Measurements from ENCODE around the gene TMEM131L.
"Not testable (repeated sequence)": the region's sequence is repeated elsewhere in the genome, so short reads cannot be mapped to it uniquely, and the experiment has no call there.

Gene TMEM131L

GRCh38 chr4:153548907-153549306 is 82.7 kb downstream of the TMEM131L start:
- not testable (repeated sequence) for H2AK5ac ChIP-seq (ENCODE audit: low read length); H2BK12ac ChIP-seq (ENCODE audit: low read length); H3K4ac ChIP-seq (ENCODE audit: low read depth, low read length); H3K18ac ChIP-seq (ENCODE audit: low read length); H3K79me1 ChIP-seq (ENCODE audit: low read length); H3K4me1 ChIP-seq (ENCODE audit: control insufficient read depth in 1 of 2, insufficient read depth in 2 of 2, low read length in 2 of 2); H2AFZ ChIP-seq (ENCODE audit: insufficient read depth, low read length, poor library complexity); H4K8ac ChIP-seq (ENCODE audit: low read depth, low read length); H2BK120ac ChIP-seq (ENCODE audit: insufficient read depth, low read length, poor library complexity); H3K27me3 ChIP-seq (ENCODE audit: insufficient read depth, low read length); H3K79me2 ChIP-seq (ENCODE audit: control insufficient read depth, insufficient read depth, low read length, poor library complexity); H4K91ac ChIP-seq (ENCODE audit: low read depth, low read length); H3K4me2 ChIP-seq (ENCODE audit: low read length); H2BK5ac ChIP-seq (ENCODE audit: low read depth, low read length, poor library complexity); H3K9ac ChIP-seq (ENCODE audit: low read length); H3K23ac ChIP-seq (ENCODE audit: low read length); H3K9me3 ChIP-seq (ENCODE audit: insufficient read depth, low read depth, low read length); H3K4me3 ChIP-seq (ENCODE audit: low read depth, low read length); H3K14ac ChIP-seq (ENCODE audit: low read length); H4K12ac ChIP-seq (ENCODE audit: low read depth, low read length); H3K27ac ChIP-seq (ENCODE audit: low read depth, low read length); H3K36me3 ChIP-seq (ENCODE audit: control insufficient read depth in 1 of 2, insufficient read depth in 2 of 2, low read length in 2 of 2)
- no CpG with 5 or more reads among the region's 3 CpGs for WGBS (ENCODE audit: extremely low coverage, insufficient coverage, insufficient read length)
- DNase-seq: peak; percentile 51 to 70

GRCh38 chr4:153549405-153549804 is 83.2 kb downstream of the TMEM131L start:
- Histone ChIP-seq H3K36me3 (ENCODE audit: control insufficient read depth in 1 of 2, insufficient read depth in 2 of 2, low read length in 2 of 2) (no peaks in the 10 kb centered on the region), H3K23ac (ENCODE audit: low read length) (no peak overlapping the region), H3K4me3 (ENCODE audit: low read depth, low read length) (no peak overlapping the region), H3K79me1 (ENCODE audit: low read length) (no peaks in the 10 kb centered on the region), H4K91ac (ENCODE audit: low read depth, low read length) (no peak overlapping the region), H4K12ac (ENCODE audit: low read depth, low read length) (no peak overlapping the region), H3K27me3 (ENCODE audit: insufficient read depth, low read length) (no peaks in the 10 kb centered on the region), H3K9me3 (ENCODE audit: insufficient read depth, low read depth, low read length) (no peaks in the 10 kb centered on the region), H3K4me2 (ENCODE audit: low read length) (no peak overlapping the region), H2AK5ac (ENCODE audit: low read length) (no peak overlapping the region), H2BK12ac (ENCODE audit: low read length) (no peak overlapping the region), H3K79me2 (ENCODE audit: control insufficient read depth, insufficient read depth, low read length, poor library complexity) (peaks cover under 1% of the 10 kb centered on the region), H3K4ac (ENCODE audit: low read depth, low read length) (no peak overlapping the region), H2BK120ac (ENCODE audit: insufficient read depth, low read length, poor library complexity) (no peak overlapping the region), H3K27ac (ENCODE audit: low read depth, low read length) (no peak overlapping the region), H4K8ac (ENCODE audit: low read depth, low read length) (no peak overlapping the region), H3K18ac (ENCODE audit: low read length) (no peak overlapping the region), H2BK5ac (ENCODE audit: low read depth, low read length, poor library complexity) (no peak overlapping the region), H3K4me1 (ENCODE audit: control insufficient read depth in 1 of 2, insufficient read depth in 2 of 2, low read length in 2 of 2) (no peaks in the 10 kb centered on the region), H3K14ac (ENCODE audit: low read length) (no peak overlapping the region), H3K9ac (ENCODE audit: low read length) (no peak overlapping the region), H2AFZ (ENCODE audit: insufficient read depth, low read length, poor library complexity) (no peak overlapping the region)
- WGBS (ENCODE audit: extremely low coverage, insufficient coverage, insufficient read length): no CpG with 5 or more reads among the region's 1 CpG
- DNase-seq: peak in 1 of 2 donors; percentile 6

DNA sequence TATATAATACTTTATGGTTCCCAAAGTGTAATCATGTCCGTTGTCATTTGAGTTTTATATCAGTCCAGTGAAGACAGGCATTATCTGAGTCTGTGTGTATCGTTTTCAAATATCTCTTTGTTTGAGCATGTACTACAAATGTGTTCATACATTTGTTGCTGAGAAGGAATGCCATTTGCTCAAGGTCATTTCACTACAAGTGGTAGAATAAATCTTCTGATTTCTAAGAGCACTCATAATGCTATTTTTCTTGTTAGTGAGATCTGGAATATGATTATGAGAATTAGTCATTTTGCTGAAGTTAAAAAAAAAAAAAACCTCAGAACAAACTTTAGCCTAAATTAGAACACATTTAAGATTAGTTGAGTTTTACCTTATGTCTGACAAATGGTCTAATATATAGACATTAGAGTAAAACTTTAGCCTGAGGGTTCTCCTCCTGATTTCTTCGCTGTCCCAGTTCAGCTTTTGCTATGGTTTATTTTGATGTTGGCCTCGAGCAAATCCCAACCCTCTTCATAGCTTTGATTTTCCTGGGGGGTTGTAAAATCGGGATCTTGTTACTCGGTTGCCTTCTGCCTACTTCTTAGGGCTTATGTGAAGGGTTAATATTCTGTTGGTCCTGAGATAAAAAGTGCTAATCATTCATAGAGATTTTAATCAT is 87.1 kb downstream of the TMEM131L start:
- Histone ChIP-seq H3K27me3 (ENCODE audit: insufficient read depth, low read length) (no peaks in the 10 kb centered on the region), H3K27ac (ENCODE audit: low read depth, low read length) (no peak overlapping the region), H3K9ac (ENCODE audit: low read length) (no peak overlapping the region), H3K36me3 (ENCODE audit: control insufficient read depth in 1 of 2, insufficient read depth in 2 of 2, low read length in 2 of 2) (no peaks in the 10 kb centered on the region), H3K4ac (ENCODE audit: low read depth, low read length) (no peak overlapping the region), H2AFZ (ENCODE audit: insufficient read depth, low read length, poor library complexity) (no peak overlapping the region), H3K9me3 (ENCODE audit: insufficient read depth, low read depth, low read length) (no peaks in the 10 kb centered on the region), H3K4me2 (ENCODE audit: low read length) (no peak overlapping the region), H3K79me1 (ENCODE audit: low read length) (no peaks in the 10 kb centered on the region), H3K79me2 (ENCODE audit: control insufficient read depth, insufficient read depth, low read length, poor library complexity) (no peaks in the 10 kb centered on the region), H3K18ac (ENCODE audit: low read length) (no peak overlapping the region), H3K4me3 (ENCODE audit: low read depth, low read length) (no peak overlapping the region), H3K14ac (ENCODE audit: low read length) (no peak overlapping the region), H2BK12ac (ENCODE audit: low read length) (no peak overlapping the region), H4K8ac (ENCODE audit: low read depth, low read length) (no peak overlapping the region), H4K12ac (ENCODE audit: low read depth, low read length) (no peak overlapping the region), H2BK5ac (ENCODE audit: low read depth, low read length, poor library complexity) (no peak overlapping the region), H3K4me1 (ENCODE audit: control insufficient read depth in 1 of 2, insufficient read depth in 2 of 2, low read length in 2 of 2) (no peaks in the 10 kb centered on the region), H4K91ac (ENCODE audit: low read depth, low read length) (no peak overlapping the region), H2AK5ac (ENCODE audit: low read length) (no peak overlapping the region), H3K23ac (ENCODE audit: low read length) (no peak overlapping the region), H2BK120ac (ENCODE audit: insufficient read depth, low read length, poor library complexity) (no peak overlapping the region)
- no peak for DNase-seq
- no CpG with 5 or more reads among the region's 6 CpGs for WGBS (ENCODE audit: extremely low coverage, insufficient coverage, insufficient read length)

DNA sequence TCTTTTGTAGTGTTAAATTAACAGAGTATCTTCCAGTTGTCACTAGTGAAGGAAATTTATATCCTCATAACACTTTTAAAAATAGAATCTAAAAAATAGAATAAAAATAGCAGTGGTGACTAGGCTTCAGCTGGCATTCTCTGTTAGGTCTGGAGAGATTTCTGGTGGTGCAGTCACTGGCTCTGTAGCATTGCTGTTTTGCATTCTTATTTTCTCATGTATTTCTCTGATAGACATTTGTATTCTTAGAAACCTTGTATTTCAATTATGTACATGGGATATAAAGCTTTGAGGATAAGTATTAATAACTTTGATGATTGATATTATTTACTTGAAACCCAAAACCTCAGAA is 87.6 kb downstream of the TMEM131L start:
- H3K4ac ChIP-seq (ENCODE audit: low read depth, low read length): no peak overlapping the region
- H3K14ac ChIP-seq (ENCODE audit: low read length): no peak overlapping the region
- H3K9me3 ChIP-seq (ENCODE audit: insufficient read depth, low read depth, low read length): no peaks in the 10 kb centered on the region
- H3K4me2 ChIP-seq (ENCODE audit: low read length): no peak overlapping the region
- H2BK5ac ChIP-seq (ENCODE audit: low read depth, low read length, poor library complexity): no peak overlapping the region
- H2BK12ac ChIP-seq (ENCODE audit: low read length): no peak overlapping the region
- DNase-seq: no peak
- no peak overlapping the region for H3K18ac ChIP-seq (ENCODE audit: low read length)
- H3K27ac ChIP-seq (ENCODE audit: low read depth, low read length): no peak overlapping the region
- no peak overlapping the region for H3K4me3 ChIP-seq (ENCODE audit: low read depth, low read length)
- H3K4me1 ChIP-seq (ENCODE audit: control insufficient read depth in 1 of 2, insufficient read depth in 2 of 2, low read length in 2 of 2): no peaks in the 10 kb centered on the region
- no peaks in the 10 kb centered on the region for H3K79me2 ChIP-seq (ENCODE audit: control insufficient read depth, insufficient read depth, low read length, poor library complexity)
- H3K9ac ChIP-seq (ENCODE audit: low read length): no peak overlapping the region
- no peak overlapping the region for H4K8ac ChIP-seq (ENCODE audit: low read depth, low read length)
- H2AK5ac ChIP-seq (ENCODE audit: low read length): no peak overlapping the region
- no peak overlapping the region for H4K12ac ChIP-seq (ENCODE audit: low read depth, low read length)
- H3K36me3 ChIP-seq (ENCODE audit: control insufficient read depth in 1 of 2, insufficient read depth in 2 of 2, low read length in 2 of 2): no peaks in the 10 kb centered on the region
- no peak overlapping the region for H3K23ac ChIP-seq (ENCODE audit: low read length)
- no peaks in the 10 kb centered on the region for H3K27me3 ChIP-seq (ENCODE audit: insufficient read depth, low read length)
- H3K79me1 ChIP-seq (ENCODE audit: low read length): no peaks in the 10 kb centered on the region
- H2AFZ ChIP-seq (ENCODE audit: insufficient read depth, low read length, poor library complexity): no peak overlapping the region
- H2BK120ac ChIP-seq (ENCODE audit: insufficient read depth, low read length, poor library complexity): no peak overlapping the region
- H4K91ac ChIP-seq (ENCODE audit: low read depth, low read length): no peak overlapping the region
